Measurements from ENCODE around the gene NLGN1.
A peak's percentile ranks its signal among the peaks of the same experiment; 100 is the strongest.

Gene NLGN1

DNA sequence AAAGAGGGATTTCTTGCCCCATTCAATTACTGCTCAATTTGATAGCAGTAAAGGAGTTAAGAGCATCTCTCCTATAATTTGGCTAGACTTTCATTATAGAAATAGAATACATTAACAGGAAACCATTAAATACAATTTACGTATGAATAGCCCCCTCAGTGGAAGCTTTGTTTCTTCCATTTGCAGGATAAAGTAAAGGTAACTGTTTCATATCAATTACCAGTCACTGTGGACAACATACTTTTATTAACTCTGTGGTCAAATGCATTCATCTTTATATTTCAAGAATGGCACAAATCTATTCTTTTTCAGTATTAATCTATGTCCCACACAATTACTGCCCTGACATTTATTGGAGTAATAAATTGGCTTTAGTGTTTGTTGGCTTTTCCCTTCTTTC, 613.4 kb downstream of the NLGN1 start:
- no peak for DNase-seq (ENCODE audit: low read depth)
- no peak overlapping the region for H3K4me3 ChIP-seq (ENCODE audit: low read length)
- TF ChIP-seq, protein P1, sequence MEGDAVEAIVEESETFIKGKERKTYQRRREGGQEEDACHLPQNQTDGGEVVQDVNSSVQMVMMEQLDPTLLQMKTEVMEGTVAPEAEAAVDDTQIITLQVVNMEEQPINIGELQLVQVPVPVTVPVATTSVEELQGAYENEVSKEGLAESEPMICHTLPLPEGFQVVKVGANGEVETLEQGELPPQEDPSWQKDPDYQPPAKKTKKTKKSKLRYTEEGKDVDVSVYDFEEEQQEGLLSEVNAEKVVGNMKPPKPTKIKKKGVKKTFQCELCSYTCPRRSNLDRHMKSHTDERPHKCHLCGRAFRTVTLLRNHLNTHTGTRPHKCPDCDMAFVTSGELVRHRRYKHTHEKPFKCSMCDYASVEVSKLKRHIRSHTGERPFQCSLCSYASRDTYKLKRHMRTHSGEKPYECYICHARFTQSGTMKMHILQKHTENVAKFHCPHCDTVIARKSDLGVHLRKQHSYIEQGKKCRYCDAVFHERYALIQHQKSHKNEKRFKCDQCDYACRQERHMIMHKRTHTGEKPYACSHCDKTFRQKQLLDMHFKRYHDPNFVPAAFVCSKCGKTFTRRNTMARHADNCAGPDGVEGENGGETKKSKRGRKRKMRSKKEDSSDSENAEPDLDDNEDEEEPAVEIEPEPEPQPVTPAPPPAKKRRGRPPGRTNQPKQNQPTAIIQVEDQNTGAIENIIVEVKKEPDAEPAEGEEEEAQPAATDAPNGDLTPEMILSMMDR (conservative IDR thresholded peaks at IDR 0.05; ENCODE audit: low read length), result no peak

DNA sequence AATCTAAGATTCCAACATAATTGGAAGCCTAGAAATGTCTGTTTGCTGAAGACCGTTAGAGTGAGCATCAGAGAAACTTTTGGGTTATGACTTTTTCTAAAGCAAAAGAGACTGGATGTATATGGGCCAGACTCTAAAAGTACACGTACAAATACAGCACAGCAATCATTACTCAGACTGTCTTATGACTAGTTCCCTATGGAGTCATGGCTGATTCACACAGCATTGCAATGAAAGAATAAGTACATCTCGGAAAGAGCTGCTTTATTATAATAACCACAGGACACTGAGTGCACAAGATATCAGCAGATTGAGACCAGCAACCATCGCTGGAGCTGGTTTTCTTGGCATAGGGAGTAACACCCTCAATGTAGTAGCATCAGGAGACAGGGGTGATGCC, 618.6 kb downstream of the NLGN1 start:
- TF ChIP-seq, protein P1 (conservative IDR thresholded peaks at IDR 0.05; ENCODE audit: low read length), result no peak
- H3K4me3 ChIP-seq (ENCODE audit: low read length), result no peak overlapping the region
- DNase-seq (ENCODE audit: low read depth), result peak; percentile 64

DNA sequence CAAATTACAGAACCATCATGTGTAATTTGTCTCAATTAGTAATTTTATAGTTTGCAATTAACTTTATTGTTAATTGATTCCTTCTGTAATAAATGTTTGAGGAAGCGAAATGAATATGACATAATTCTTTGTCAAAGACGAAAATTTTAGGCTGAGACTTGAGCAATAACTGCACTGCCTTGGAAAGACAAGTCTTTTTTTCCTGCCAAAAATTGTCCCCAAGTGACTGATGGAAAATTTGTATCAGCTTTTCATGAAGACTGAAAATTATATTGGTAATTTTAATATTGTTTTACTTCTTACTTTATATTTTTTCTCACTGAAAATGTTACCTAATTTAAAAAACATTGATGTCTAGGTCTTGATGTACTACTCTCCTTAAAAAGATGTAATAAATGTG, 622.6 kb downstream of the NLGN1 start:
- TF ChIP-seq, protein P1 (conservative IDR thresholded peaks at IDR 0.05; ENCODE audit: low read length), result no peak
- no peak for DNase-seq (ENCODE audit: low read depth)

GRCh38 chr3:174023421-174023820, 625.9 kb downstream of the NLGN1 start:
- H3K4me3 ChIP-seq (ENCODE audit: low read length), result no peak overlapping the region
- TF ChIP-seq, protein P1 (conservative IDR thresholded peaks at IDR 0.05; ENCODE audit: low read length), result no peak
- peak; percentile 33 for DNase-seq (ENCODE audit: low read depth)

More for the DNA sequence above, 622.6 kb downstream of the NLGN1 start:
- no peak overlapping the region for H3K4me3 ChIP-seq (ENCODE audit: low read length)

- no peak for DNase-seq (ENCODE audit: low read depth)
- TF ChIP-seq, protein P1 (conservative IDR thresholded peaks at IDR 0.05; ENCODE audit: low read length), result no peak
- no peak overlapping the region for H3K4me3 ChIP-seq (ENCODE audit: low read length)
Observed at GRCh38 chr3:174028673-174029072, 631.1 kb downstream of the NLGN1 start.

GRCh38 chr3:174035328-174035886, 637.9 kb downstream of the NLGN1 start:
- H3K4me3 ChIP-seq (ENCODE audit: low read length), result no peak overlapping the region
- TF ChIP-seq, protein P1 (conservative IDR thresholded peaks at IDR 0.05; ENCODE audit: low read length), result no peak
- DNase-seq (ENCODE audit: low read depth), result peak; percentile 36

DNA sequence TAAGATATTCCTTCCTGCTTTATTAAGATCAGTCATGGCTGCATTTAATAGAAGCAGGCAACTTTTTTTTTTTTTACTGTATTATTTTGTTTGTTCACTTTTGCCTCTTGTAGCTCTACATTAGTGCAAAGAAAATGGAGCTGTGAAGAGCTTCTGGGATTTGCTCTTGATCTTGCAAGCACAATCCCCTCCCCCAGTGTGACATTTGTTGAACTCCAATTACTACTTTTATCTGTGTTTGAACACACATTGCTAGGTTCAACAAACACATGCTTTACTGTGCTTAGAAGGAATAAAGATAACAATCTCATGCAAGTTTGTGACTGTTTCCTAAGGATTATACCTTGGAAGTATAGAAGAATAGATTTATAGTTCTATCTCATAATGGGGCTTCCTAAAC, 648.8 kb downstream of the NLGN1 start:
- TF ChIP-seq, protein P1 (conservative IDR thresholded peaks at IDR 0.05; ENCODE audit: low read length), result no peak
- H3K4me3 ChIP-seq (ENCODE audit: low read length), result no peak overlapping the region
- DNase-seq (ENCODE audit: low read depth), result no peak
